ENCODE results near the gene ELMOD3.

DNA sequence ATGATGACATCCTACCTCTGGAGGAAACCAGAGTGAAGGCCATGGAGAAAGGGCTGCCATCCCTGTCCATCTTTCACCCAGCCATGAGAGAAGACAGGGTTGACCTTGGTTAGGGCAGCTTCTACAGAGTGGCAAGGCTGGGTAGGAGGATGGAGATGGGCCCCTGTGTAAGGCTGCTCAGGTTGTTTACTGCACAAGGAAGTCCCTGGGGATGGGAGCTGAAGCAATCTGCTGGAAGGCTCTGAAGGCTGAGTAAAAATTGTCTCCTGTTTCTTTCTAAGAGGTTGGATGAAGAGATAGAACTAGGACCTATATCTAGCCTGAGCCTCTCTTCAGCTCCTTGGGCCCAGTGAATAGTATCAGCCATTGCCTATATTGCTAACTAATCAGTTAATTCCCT is 14.4 kb downstream of the ELMOD3 start:
- TF ChIP-seq, protein P1, sequence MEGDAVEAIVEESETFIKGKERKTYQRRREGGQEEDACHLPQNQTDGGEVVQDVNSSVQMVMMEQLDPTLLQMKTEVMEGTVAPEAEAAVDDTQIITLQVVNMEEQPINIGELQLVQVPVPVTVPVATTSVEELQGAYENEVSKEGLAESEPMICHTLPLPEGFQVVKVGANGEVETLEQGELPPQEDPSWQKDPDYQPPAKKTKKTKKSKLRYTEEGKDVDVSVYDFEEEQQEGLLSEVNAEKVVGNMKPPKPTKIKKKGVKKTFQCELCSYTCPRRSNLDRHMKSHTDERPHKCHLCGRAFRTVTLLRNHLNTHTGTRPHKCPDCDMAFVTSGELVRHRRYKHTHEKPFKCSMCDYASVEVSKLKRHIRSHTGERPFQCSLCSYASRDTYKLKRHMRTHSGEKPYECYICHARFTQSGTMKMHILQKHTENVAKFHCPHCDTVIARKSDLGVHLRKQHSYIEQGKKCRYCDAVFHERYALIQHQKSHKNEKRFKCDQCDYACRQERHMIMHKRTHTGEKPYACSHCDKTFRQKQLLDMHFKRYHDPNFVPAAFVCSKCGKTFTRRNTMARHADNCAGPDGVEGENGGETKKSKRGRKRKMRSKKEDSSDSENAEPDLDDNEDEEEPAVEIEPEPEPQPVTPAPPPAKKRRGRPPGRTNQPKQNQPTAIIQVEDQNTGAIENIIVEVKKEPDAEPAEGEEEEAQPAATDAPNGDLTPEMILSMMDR (conservative IDR thresholded peaks at IDR 0.05), result no peak
- TF ChIP-seq ZFX (IDR thresholded peaks at IDR 0.05), result no peak
